OCI-LY7 (cell line): Measurements from ENCODE around the gene KCNQ1. TPM values are rescaled to one million over a fixed set of nuclear protein-coding genes. Genes with fewer than 3 reads are reported as not detected.

ENCODE experiments used
- BruUV-seq: library from RNA; stranded (reverse); fragments of 400-500 nt; replicated peaks from 2 replicates; lab custom pipeline; 2021; lab: Mats Ljungman, UMichigan
- CTCF ChIA-PET: fragments of 300-600 bp; sonication (Branson Sonifier 250); formaldehyde crosslinking; loops from one replicate; lab custom pipeline; 2022; ENCODE audit warnings: antibody characterized with exemption; ENCODE audit not compliant: unreplicated experiment; lab: Charles Lee
- POLR2A ChIA-PET: fragments of 300-600 bp; sonication (Branson Sonifier 250); formaldehyde crosslinking; loops from one replicate; lab custom pipeline; 2022; ENCODE audit warnings: antibody characterized with exemption; lab: Charles Lee
- DNase-seq: peaks from one replicate; pipeline ENCODE4 v3.0.0-alpha.2; 2015; ENCODE audit warnings: low spot score
- H2AFZ ChIP-seq: fragments of 200-600 bp; sonication (generic), shearing (Covaris generic); 2 replicates; pipeline ENCODE4 v1.6.1; 2014; ENCODE audit warnings: mild to moderate bottlenecking, antibody characterized with exemption, low read length, moderate library complexity
- H3K27ac ChIP-seq: fragments of 200-600 bp; sonication (generic); 2 replicates; pipeline ENCODE4 v1.5.1; 2014; ENCODE audit warnings: mixed run types, low read depth, mild to moderate bottlenecking, moderate library complexity, low read length, inconsistent platforms; ENCODE audit not compliant: poor library complexity, severe bottlenecking
- H3K36me3 ChIP-seq: fragments of 200-600 bp; sonication (generic); 2 replicates; pipeline ENCODE4 v1.6.1; 2014; ENCODE audit warnings: mild to moderate bottlenecking, antibody characterized with exemption, low read length, moderate library complexity, mixed read lengths; ENCODE audit not compliant: insufficient read depth
- H3K4me1 ChIP-seq: fragments of 200-600 bp; sonication (generic); 2 replicates; pipeline ENCODE4 v1.5.1; 2014; ENCODE audit warnings: mild to moderate bottlenecking, low read length; ENCODE audit not compliant: insufficient read depth, poor library complexity, severe bottlenecking
- H3K4me2 ChIP-seq: fragments of 200-600 bp; sonication (generic); 2 replicates; pipeline ENCODE4 v1.6.1; 2014; ENCODE audit warnings: mild to moderate bottlenecking, low read length
- H3K4me3 ChIP-seq: fragments of 200-600 bp; sonication (generic); 2 replicates; pipeline ENCODE4 v1.5.1; 2014; ENCODE audit warnings: mild to moderate bottlenecking, low read depth, low read length; ENCODE audit not compliant: poor library complexity, severe bottlenecking
- H3K79me2 ChIP-seq: fragments of 200-600 bp; sonication (generic); 2 replicates; pipeline ENCODE4 v1.6.1; 2016; ENCODE audit warnings: low read depth, mild to moderate bottlenecking, low read length, moderate library complexity, mixed read lengths; ENCODE audit not compliant: insufficient read depth
- H3K9me2 ChIP-seq: fragments of 200-600 bp; sonication (generic); 2 replicates; pipeline ENCODE4 v1.6.1; 2016; ENCODE audit warnings: mild to moderate bottlenecking, low read length, mixed read lengths; ENCODE audit not compliant: insufficient read depth
- H3K9me3 ChIP-seq: fragments of 200-600 bp; sonication (generic); 2 replicates; pipeline ENCODE4 v1.6.1; 2014; ENCODE audit warnings: mild to moderate bottlenecking, mixed run types, low read length, mixed read lengths
- H4K20me1 ChIP-seq: fragments of 200-600 bp; sonication (generic); 2 replicates; pipeline ENCODE4 v1.6.1; 2014; ENCODE audit warnings: mild to moderate bottlenecking, antibody characterized with exemption, low read length, moderate library complexity, mixed read lengths; ENCODE audit not compliant: insufficient read depth
- CTCF ChIP-seq: fragments of 200-600 bp; sonication (generic); conservative IDR thresholded peaks from 2 replicates; pipeline ENCODE4 v1.5.1; 2014; ENCODE audit warnings: mild to moderate bottlenecking, antibody characterized with exemption, low read length, moderate library complexity, mixed read lengths
- EZH2phosphoT487 ChIP-seq: fragments of 200-600 bp; sonication (generic); IDR thresholded peaks from 2 replicates; pipeline ENCODE4 v1.6.1; 2018; ENCODE audit warnings: low read depth, borderline replicate concordance, mild to moderate bottlenecking, mixed run types, antibody characterized with exemption, low read length, moderate library complexity, mixed read lengths
- intact Hi-C: fragments of 100-400 bp; cut with micrococcal nuclease; formaldehyde crosslinking; loops from one replicate; pipeline ENCODE4 v1.10.0; 2022; ENCODE audit not compliant: unreplicated experiment
- total RNA-seq, 2 experiments: library from RNA; depleted of rRNA in 1 of 2; stranded (reverse); fragments of >200 nt in 1 of 2; shearing (Covaris generic) in 1 of 2; gene quantifications; 2 replicates each; pipeline ENCODE4 v1.2.3, GENCODE V29; 2014 to 2022

Gene KCNQ1
- total RNA-seq, 2 experiments from 2014 or later, result 0.22 to 1.3 TPM

DNA sequence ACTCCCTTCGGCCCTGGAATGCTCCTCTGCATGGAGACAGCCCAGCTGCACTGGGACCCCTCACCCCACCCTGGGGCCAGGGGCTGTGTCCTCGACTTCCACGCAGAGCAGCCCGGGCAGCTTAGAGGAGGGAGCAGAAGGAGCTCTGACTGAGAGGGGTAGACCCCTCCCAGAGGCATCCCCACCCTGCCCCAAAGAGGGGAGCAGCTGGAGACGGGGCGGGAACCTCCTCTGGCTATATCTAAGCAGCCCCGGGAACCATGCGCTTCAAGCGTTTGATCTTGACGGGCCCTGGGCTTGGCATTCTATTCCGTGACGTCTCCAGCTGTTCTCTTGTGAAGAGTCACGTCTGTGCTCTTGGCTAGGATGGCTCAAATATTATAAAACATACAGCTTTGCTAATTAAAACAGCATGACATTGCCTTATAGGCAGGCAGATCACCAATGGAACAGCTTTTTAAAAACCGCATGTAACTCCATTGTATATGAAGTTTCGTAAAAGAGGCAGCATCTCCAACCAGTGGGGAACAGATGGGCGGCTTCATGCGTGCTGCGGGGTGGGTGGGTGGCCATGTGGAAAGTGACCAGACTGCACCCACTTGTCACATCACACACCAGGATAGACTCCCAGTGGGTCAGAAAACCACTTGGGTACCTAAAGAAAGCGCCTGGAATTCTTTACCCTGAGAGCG, 7.7 kb downstream of the KCNQ1 start:
- ChIA-PET POLR2A (no interaction called here), CTCF (no interaction called here)
- intact Hi-C loops, result no loop called here
- H4K20me1 ChIP-seq, result no peaks in the 10 kb centered on the region
- H3K9me3 ChIP-seq, result no peaks in the 10 kb centered on the region
- peaks cover 3% of the 10 kb centered on the region for H3K4me1 ChIP-seq
- H3K4me2 ChIP-seq, result no peak overlapping the region
- no peak overlapping the region for H3K27ac ChIP-seq
- H3K9me2 ChIP-seq, result no peaks in the 10 kb centered on the region
- DNase-seq, result no peak
- TF ChIP-seq EZH2phosphoT487 (no peak), CTCF (no peak)
- no peak overlapping the region for H2AFZ ChIP-seq
- BruUV-seq, result no TSS peak
- no peaks in the 10 kb centered on the region for H3K79me2 ChIP-seq
- H3K4me3 ChIP-seq, result no peak overlapping the region
- no peaks in the 10 kb centered on the region for H3K36me3 ChIP-seq

DNA sequence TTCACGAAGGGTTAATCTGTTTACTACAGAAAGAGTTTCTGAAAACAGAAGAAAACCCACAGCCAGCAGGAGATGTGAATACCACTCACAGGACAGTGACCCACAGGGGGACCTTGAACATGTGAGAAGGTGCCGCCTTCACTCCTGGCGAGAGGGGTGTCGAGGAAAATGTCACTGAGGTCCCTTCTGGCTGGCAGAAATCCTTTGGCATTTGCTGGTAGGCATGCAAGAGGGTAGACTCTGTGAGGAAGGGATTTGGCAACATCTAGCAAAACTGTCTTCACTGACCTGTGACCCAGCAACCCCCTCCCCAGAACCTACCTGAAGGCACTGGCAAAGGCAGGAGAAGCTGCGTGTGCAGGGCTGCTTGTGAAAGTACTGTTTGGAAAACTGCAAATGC, 8.6 kb downstream of the KCNQ1 start:
- no peak for TF ChIP-seq CTCF
- no peak for TF ChIP-seq EZH2phosphoT487
- BruUV-seq, result no TSS peak
- no peak overlapping the region for H2AFZ ChIP-seq
- no peaks in the 10 kb centered on the region for H3K36me3 ChIP-seq
- ChIA-PET CTCF (no interaction called here), POLR2A (interaction anchor here (0.7 to 0.8 kb wide), 2 partner anchors 48 to 1451 kb away, joined by 3 to 5 read pairs; no protein-coding TSS in a partner anchor)
- no peak overlapping the region for H3K27ac ChIP-seq
- H4K20me1 ChIP-seq, result no peaks in the 10 kb centered on the region
- no peak for DNase-seq
- H3K9me2 ChIP-seq, result no peaks in the 10 kb centered on the region
- H3K4me2 ChIP-seq, result no peak overlapping the region
- H3K4me3 ChIP-seq, result no peak overlapping the region
- no peaks in the 10 kb centered on the region for H3K79me2 ChIP-seq
- H3K4me1 ChIP-seq, result no peaks in the 10 kb centered on the region
- intact Hi-C loops, result no loop called here
- H3K9me3 ChIP-seq, result no peaks in the 10 kb centered on the region

DNA sequence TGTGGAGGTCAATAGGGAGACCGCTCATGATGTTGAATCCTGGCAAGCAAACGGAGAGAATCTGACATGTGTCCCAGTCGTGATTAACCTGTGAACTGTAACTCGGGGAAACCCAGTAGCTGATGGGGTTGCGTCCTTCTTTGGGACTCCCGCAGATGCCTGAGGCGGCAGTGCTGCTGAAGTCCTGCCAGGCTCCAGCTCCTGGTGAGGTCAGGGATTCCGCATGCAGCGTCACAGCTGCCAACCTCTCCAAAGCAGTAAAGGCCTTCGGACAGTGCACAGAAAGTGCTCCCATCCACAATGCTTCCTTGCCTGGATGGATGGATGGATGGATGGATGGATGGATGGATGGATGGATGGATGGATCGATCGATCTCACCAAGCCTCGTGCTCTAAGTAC, 13.5 kb downstream of the KCNQ1 start:
- POLR2A ChIA-PET, result no interaction called here
- CTCF ChIA-PET, result no interaction called here

More for the DNA sequence above, 13.5 kb downstream of the KCNQ1 start:
- Histone ChIP-seq H3K4me2 (no peak overlapping the region), H3K9me3 (no peaks in the 10 kb centered on the region), H2AFZ (no peak overlapping the region), H3K27ac (no peak overlapping the region), H3K9me2 (no peaks in the 10 kb centered on the region), H3K4me1 (no peaks in the 10 kb centered on the region), H3K4me3 (no peak overlapping the region), H3K79me2 (no peaks in the 10 kb centered on the region), H4K20me1 (no peaks in the 10 kb centered on the region), H3K36me3 (no peaks in the 10 kb centered on the region)
- no TSS peak for BruUV-seq
- intact Hi-C loops, result no loop called here
- TF ChIP-seq CTCF (no peak), EZH2phosphoT487 (no peak)
- no peak for DNase-seq
